ENCODE results near the gene RAI1.
"Not testable (repeated sequence)": the region's sequence is repeated elsewhere in the genome, so short reads cannot be mapped to it uniquely, and the experiment has no call there.

RAI1 gene

GRCh38 chr17:17798573-17799255 is 117.5 kb downstream of the RAI1 start:
- no peak for DNase-seq (ENCODE audit: low read depth, low spot score)

- DNase-seq (ENCODE audit: low read depth, low spot score) = no peak
Measured at GRCh38 chr17:17800504-17801021, 119.3 kb downstream of the RAI1 start.

GRCh38 chr17:17801800-17802481 is 120.7 kb downstream of the RAI1 start:
- DNase-seq (ENCODE audit: low read depth, low spot score) = no peak

- DNase-seq (ENCODE audit: low read depth, low spot score) = no peak
Measured at GRCh38 chr17:17804007-17804406, 122.7 kb downstream of the RAI1 start.

GRCh38 chr17:17805575-17805974 is 124.3 kb downstream of the RAI1 start:
- no peak for DNase-seq (ENCODE audit: low read depth, low spot score)

GRCh38 chr17:17806035-17806434 is 124.8 kb downstream of the RAI1 start:
- DNase-seq (ENCODE audit: low read depth, low spot score) = no peak

- no peak for DNase-seq (ENCODE audit: low read depth, low spot score)
Measured at GRCh38 chr17:17806611-17807274, 125.5 kb downstream of the RAI1 start.

- no peak for DNase-seq (ENCODE audit: low read depth, low spot score)
Measured at GRCh38 chr17:17807440-17807839, 126.2 kb downstream of the RAI1 start.

GRCh38 chr17:17808200-17808599 is 126.9 kb downstream of the RAI1 start:
- DNase-seq (ENCODE audit: low read depth, low spot score) = not testable (repeated sequence)

- DNase-seq (ENCODE audit: low read depth, low spot score) = no peak
Measured at GRCh38 chr17:17808706-17809432, 127.6 kb downstream of the RAI1 start.

- no peak for DNase-seq (ENCODE audit: low read depth, low spot score)
Measured at GRCh38 chr17:17809531-17810083, 128.3 kb downstream of the RAI1 start.

GRCh38 chr17:17810084-17810894 is 129.0 kb downstream of the RAI1 start:
- DNase-seq (ENCODE audit: low read depth, low spot score) = no peak

- DNase-seq (ENCODE audit: low read depth, low spot score) = no peak
Measured at GRCh38 chr17:17810895-17811248, 129.6 kb downstream of the RAI1 start.

GRCh38 chr17:17811381-17812210 is 130.3 kb downstream of the RAI1 start:
- no peak for DNase-seq (ENCODE audit: low read depth, low spot score)

GRCh38 chr17:17812211-17813054 is 131.2 kb downstream of the RAI1 start:
- peak; percentile 28 for DNase-seq (ENCODE audit: low read depth, low spot score)

- no peak for DNase-seq (ENCODE audit: low read depth, low spot score)
Measured at GRCh38 chr17:17813055-17813724, 131.9 kb downstream of the RAI1 start.

- DNase-seq (ENCODE audit: low read depth, low spot score) = no peak
Measured at GRCh38 chr17:17813725-17814095, 132.5 kb downstream of the RAI1 start.

Measured in activated naive CD8-positive, alpha-beta T cell treated with anti-CD3 and anti-CD28 coated beads, Interleukin-2, amount 50 U/mL, for 16 hours (primary cell).